Ishikawa (cell line): Measurements from ENCODE around the gene TTN.

ENCODE experiments used
- CREB1 ChIP-seq: IDR thresholded peaks from 2 replicates; pipeline ENCODE4 v1.6.1; 2012; ENCODE audit warnings: low read depth
- EGR1 ChIP-seq: IDR thresholded peaks from 2 replicates; pipeline ENCODE4 v1.6.1; 2012
- EP300 ChIP-seq: IDR thresholded peaks from 2 replicates; pipeline ENCODE4 v1.6.1; 2012; ENCODE audit warnings: borderline replicate concordance
- FOXM1 ChIP-seq: IDR thresholded peaks from 2 replicates; pipeline ENCODE4 v1.6.1; 2012; ENCODE audit warnings: low read depth, borderline replicate concordance
- MAX ChIP-seq: IDR thresholded peaks from 2 replicates; pipeline ENCODE4 v1.6.1; 2012
- NFIC ChIP-seq: IDR thresholded peaks from 2 replicates; pipeline ENCODE4 v1.6.1; 2012
- RAD21 ChIP-seq: IDR thresholded peaks from 2 replicates; pipeline ENCODE4 v1.6.1; 2012; ENCODE audit warnings: low read depth
- REST ChIP-seq: IDR thresholded peaks from 2 replicates; pipeline ENCODE4 v1.6.1; 2012; ENCODE audit warnings: low read depth, mild to moderate bottlenecking
- TCF12 ChIP-seq: IDR thresholded peaks from 2 replicates; pipeline ENCODE4 v1.6.1; 2012; ENCODE audit warnings: low read depth
- USF1 ChIP-seq: IDR thresholded peaks from 2 replicates; pipeline ENCODE4 v1.6.1; 2012
- ZBTB7A ChIP-seq: IDR thresholded peaks from 2 replicates; pipeline ENCODE4 v1.6.1; 2012; ENCODE audit warnings: low read depth

- TF ChIP-seq MAX, result no peak
- TF ChIP-seq USF1, result no peak
- TF ChIP-seq RAD21, result no peak
- TF ChIP-seq FOXM1, result no peak
- no peak for TF ChIP-seq EP300
- no peak for TF ChIP-seq EGR1
- TF ChIP-seq REST, result no peak
- TF ChIP-seq NFIC, result no peak
- TF ChIP-seq CREB1, result no peak
- no peak for TF ChIP-seq ZBTB7A
- TF ChIP-seq TCF12, result no peak
Observed at GRCh38 chr2:178677599-178677998, 129.6 kb downstream of the TTN start.
